Measurements from ENCODE around the gene TMEM91.

The TMEM91 gene

DNA sequence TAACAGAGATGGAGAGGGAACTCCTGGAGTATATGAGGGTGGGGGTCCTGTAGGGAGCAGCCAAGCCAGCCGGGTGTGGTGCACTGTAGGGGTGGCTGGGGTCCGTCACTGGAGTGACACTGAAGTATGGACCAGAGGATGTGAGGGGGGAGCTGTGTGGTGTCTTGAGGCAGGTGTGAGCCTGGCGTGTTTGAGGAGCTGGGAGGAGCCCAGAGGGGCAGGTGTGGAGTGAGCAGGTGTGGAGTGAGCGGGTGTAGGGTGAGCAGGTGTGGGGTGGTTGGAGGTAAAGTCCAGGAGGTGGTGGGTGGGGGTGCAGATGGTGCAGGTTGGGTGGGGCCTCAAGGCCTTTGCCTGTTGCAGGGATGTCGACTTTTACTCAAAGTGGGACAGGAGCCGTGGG, 45.0 kb downstream of the TMEM91 start:
- Histone ChIP-seq H3F3A (ENCODE audit: control insufficient read depth, insufficient read depth) (no peaks in the 10 kb centered on the region), H3K4me1 (ENCODE audit: control insufficient read depth, low read length) (no peaks in the 10 kb centered on the region), H3K9me3 (ENCODE audit: control insufficient read depth, insufficient read depth, low read length) (no peaks in the 10 kb centered on the region), H3K27me3 (ENCODE audit: control insufficient read depth, low read length) (no peaks in the 10 kb centered on the region), H3K36me3 (ENCODE audit: control insufficient read depth, low read length) (peaks cover 13% of the 10 kb centered on the region; the same call in 1 of the 2 replicates), H3K4me3 (ENCODE audit: low read length) (no peak overlapping the region), H3K9me2 (replicated peaks; ENCODE audit: control insufficient read depth, low read length) (no peaks in the 10 kb centered on the region), H4K20me1 (ENCODE audit: control insufficient read depth, insufficient read depth, low read depth, low read length) (no peaks in the 10 kb centered on the region), H3K4me2 (ENCODE audit: low read length) (no peak overlapping the region), H3K79me2 (ENCODE audit: control insufficient read depth, low read length) (no peaks in the 10 kb centered on the region), H3K27ac (ENCODE audit: low read depth, low read length) (no peak overlapping the region)
- TF ChIP-seq EZH2phosphoT487 (IDR thresholded peaks at IDR 0.05; ENCODE audit: borderline replicate concordance, low read length), result no peak
- TF ChIP-seq, protein P1, sequence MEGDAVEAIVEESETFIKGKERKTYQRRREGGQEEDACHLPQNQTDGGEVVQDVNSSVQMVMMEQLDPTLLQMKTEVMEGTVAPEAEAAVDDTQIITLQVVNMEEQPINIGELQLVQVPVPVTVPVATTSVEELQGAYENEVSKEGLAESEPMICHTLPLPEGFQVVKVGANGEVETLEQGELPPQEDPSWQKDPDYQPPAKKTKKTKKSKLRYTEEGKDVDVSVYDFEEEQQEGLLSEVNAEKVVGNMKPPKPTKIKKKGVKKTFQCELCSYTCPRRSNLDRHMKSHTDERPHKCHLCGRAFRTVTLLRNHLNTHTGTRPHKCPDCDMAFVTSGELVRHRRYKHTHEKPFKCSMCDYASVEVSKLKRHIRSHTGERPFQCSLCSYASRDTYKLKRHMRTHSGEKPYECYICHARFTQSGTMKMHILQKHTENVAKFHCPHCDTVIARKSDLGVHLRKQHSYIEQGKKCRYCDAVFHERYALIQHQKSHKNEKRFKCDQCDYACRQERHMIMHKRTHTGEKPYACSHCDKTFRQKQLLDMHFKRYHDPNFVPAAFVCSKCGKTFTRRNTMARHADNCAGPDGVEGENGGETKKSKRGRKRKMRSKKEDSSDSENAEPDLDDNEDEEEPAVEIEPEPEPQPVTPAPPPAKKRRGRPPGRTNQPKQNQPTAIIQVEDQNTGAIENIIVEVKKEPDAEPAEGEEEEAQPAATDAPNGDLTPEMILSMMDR (IDR thresholded peaks at IDR 0.05; ENCODE audit: low read depth, low read length, poor library complexity, severe bottlenecking), result no peak

DNA sequence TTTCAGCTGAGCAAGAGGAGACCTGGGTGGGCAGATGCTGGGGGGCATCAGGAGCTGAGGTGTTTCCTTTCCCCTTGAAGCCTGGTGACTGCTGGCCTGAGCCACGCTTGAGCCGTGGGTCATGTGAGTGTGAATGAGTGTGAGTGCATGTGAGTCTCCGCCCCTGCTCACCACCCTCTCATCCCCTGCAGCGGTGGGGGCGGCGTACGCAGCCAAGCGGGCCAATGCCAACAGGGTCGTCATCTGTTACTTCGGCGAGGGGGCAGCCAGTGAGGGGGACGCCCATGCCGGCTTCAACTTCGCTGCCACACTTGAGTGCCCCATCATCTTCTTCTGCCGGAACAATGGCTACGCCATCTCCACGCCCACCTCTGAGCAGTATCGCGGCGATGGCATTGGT, 45.6 kb downstream of the TMEM91 start:
- H3K27ac ChIP-seq (ENCODE audit: low read depth, low read length), result no peak overlapping the region
- H3K4me1 ChIP-seq (ENCODE audit: control insufficient read depth, low read length), result peaks cover under 1% of the 10 kb centered on the region; the same call in 1 of the 2 replicates
- no peaks in the 10 kb centered on the region for H4K20me1 ChIP-seq (ENCODE audit: control insufficient read depth, insufficient read depth, low read depth, low read length)
- no peak for TF ChIP-seq EZH2phosphoT487 (IDR thresholded peaks at IDR 0.05; ENCODE audit: borderline replicate concordance, low read length)
- TF ChIP-seq, protein P1 (IDR thresholded peaks at IDR 0.05; ENCODE audit: low read depth, low read length, poor library complexity, severe bottlenecking), result no peak
- no peak overlapping the region for H3K4me3 ChIP-seq (ENCODE audit: low read length)
- H3K79me2 ChIP-seq (ENCODE audit: control insufficient read depth, low read length), result no peaks in the 10 kb centered on the region
- H3K9me3 ChIP-seq (ENCODE audit: control insufficient read depth, insufficient read depth, low read length), result no peaks in the 10 kb centered on the region
- peaks cover 13% of the 10 kb centered on the region; the same call in 1 of the 2 replicates for H3K36me3 ChIP-seq (ENCODE audit: control insufficient read depth, low read length)
- H3K27me3 ChIP-seq (ENCODE audit: control insufficient read depth, low read length), result no peaks in the 10 kb centered on the region
- H3F3A ChIP-seq (ENCODE audit: control insufficient read depth, insufficient read depth), result no peaks in the 10 kb centered on the region
- no peak overlapping the region for H3K4me2 ChIP-seq (ENCODE audit: low read length)
- H3K9me2 ChIP-seq (replicated peaks; ENCODE audit: control insufficient read depth, low read length), result no peaks in the 10 kb centered on the region

DNA sequence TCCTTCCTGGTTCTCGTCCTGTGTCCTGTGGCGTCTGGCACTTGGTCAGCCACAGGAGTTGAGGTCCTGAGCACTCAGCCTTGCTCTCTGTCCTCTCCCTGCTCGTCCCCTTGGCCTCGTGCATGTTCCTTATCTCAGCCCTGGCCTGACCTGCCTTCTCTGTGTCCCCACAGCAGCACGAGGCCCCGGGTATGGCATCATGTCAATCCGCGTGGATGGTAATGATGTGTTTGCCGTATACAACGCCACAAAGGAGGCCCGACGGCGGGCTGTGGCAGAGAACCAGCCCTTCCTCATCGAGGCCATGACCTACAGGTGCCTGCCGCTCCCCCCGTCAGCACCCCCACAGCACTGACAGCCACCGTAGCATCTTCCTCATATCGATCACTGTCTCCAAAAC, 46.1 kb downstream of the TMEM91 start:
- peaks cover 4% of the 10 kb centered on the region; the same call in 1 of the 2 replicates for H3K4me1 ChIP-seq (ENCODE audit: control insufficient read depth, low read length)
- H3K36me3 ChIP-seq (ENCODE audit: control insufficient read depth, low read length), result peaks cover 13% of the 10 kb centered on the region; the same call in 1 of the 2 replicates
- no peak overlapping the region for H3K27ac ChIP-seq (ENCODE audit: low read depth, low read length)
- H3F3A ChIP-seq (ENCODE audit: control insufficient read depth, insufficient read depth), result no peaks in the 10 kb centered on the region
- TF ChIP-seq EZH2phosphoT487 (IDR thresholded peaks at IDR 0.05; ENCODE audit: borderline replicate concordance, low read length), result no peak
- TF ChIP-seq, protein P1 (IDR thresholded peaks at IDR 0.05; ENCODE audit: low read depth, low read length, poor library complexity, severe bottlenecking), result no peak
- H3K4me3 ChIP-seq (ENCODE audit: low read length), result no peak overlapping the region
- no peaks in the 10 kb centered on the region for H4K20me1 ChIP-seq (ENCODE audit: control insufficient read depth, insufficient read depth, low read depth, low read length)
- no peaks in the 10 kb centered on the region for H3K79me2 ChIP-seq (ENCODE audit: control insufficient read depth, low read length)
- H3K9me3 ChIP-seq (ENCODE audit: control insufficient read depth, insufficient read depth, low read length), result no peaks in the 10 kb centered on the region
- H3K4me2 ChIP-seq (ENCODE audit: low read length), result no peak overlapping the region
- H3K27me3 ChIP-seq (ENCODE audit: control insufficient read depth, low read length), result no peaks in the 10 kb centered on the region
- no peaks in the 10 kb centered on the region for H3K9me2 ChIP-seq (replicated peaks; ENCODE audit: control insufficient read depth, low read length)
